AG04449 (cell line): ENCODE measurements around the gene CCDC68.

Experiments used
- CTCF ChIA-PET: fragments of 350-600 bp; formaldehyde crosslinking; extraction: SDS; loops from one replicate; lab custom pipeline; 2021; ENCODE audit warnings: antibody characterized with exemption; lab: Yijun Ruan, JAX
- POLR2A ChIA-PET: fragments of 400-600, 350-600 bp; formaldehyde crosslinking; extraction: SDS; loops from one replicate; lab custom pipeline; 2020; ENCODE audit warnings: antibody characterized with exemption, inconsistent platforms; lab: Yijun Ruan, JAX
- DNase-seq: peaks from one replicate; pipeline ENCODE4 v3.0.0-alpha.2; 2010; ENCODE audit warnings: low read depth, low spot score
- H3K4me3 ChIP-seq: 2 replicates; pipeline ENCODE4 v1.5.1; 2011; ENCODE audit warnings: low read depth, mild to moderate bottlenecking, control low read depth, low read length
- TF ChIP-seq, protein P1 (sequence below): IDR thresholded peaks from one replicate; pipeline ENCODE4 v1.5.1; 2011; ENCODE audit warnings: mild to moderate bottlenecking, moderate library complexity, low read length, control low read depth, inconsistent platforms; ENCODE audit not compliant: insufficient read depth; ENCODE audit errors: missing control alignments

The CCDC68 gene

DNA sequence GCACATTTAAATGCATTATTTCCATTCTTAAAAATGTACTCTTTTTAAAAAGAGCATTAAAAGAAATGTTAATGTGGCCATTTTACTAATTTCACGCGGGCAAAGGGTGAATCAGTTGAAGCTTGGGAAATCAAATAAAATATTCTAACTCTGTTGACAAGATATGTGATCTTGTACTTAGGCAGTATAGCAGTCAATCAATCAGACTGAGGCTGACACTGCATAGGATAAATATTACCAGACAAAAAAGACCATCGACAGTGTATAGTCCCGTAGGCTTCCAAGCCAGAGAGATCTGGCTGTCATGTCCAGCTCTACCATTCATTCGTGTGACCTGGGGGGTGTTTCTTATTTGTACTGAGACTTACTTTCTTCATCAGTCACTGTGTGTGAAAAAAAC lies 39.8 kb upstream of the CCDC68 start:
- no peak for DNase-seq
- CTCF ChIA-PET = no interaction called here

DNA sequence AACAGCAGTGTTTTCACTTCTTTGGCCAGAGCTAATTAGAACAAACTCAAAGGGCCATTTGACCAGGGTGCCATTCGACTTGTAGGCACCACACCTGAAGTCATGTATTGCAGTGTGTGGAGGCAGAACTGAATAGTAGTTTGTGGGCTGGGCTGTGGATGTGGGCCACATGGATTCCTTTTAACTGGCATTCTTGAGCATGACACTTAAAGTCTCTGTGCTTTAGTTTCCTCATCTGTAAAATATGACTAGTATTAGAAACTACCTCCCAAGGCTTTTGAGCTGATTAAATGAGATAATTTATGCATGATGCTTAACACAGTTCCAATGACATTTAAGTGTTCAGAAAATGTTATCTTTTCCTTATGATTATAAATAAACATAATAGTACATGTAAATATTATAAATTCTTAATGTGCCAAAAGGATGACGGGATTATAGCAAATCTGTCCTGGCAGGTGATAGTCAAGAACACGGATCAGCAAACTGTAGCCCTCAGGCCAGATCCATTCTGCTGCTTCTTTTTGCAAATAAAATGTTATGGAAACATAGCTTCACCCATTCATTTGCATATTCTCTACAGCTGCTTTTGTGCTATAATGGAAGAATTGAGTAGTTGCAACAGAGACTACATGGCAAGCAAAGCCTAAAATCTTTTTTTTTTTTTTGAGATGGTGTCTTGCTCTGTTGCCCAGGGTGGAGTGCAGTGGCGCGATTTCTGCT lies 36.3 kb upstream of the CCDC68 start:
- POLR2A ChIA-PET = no interaction called here
- TF ChIP-seq, protein P1, sequence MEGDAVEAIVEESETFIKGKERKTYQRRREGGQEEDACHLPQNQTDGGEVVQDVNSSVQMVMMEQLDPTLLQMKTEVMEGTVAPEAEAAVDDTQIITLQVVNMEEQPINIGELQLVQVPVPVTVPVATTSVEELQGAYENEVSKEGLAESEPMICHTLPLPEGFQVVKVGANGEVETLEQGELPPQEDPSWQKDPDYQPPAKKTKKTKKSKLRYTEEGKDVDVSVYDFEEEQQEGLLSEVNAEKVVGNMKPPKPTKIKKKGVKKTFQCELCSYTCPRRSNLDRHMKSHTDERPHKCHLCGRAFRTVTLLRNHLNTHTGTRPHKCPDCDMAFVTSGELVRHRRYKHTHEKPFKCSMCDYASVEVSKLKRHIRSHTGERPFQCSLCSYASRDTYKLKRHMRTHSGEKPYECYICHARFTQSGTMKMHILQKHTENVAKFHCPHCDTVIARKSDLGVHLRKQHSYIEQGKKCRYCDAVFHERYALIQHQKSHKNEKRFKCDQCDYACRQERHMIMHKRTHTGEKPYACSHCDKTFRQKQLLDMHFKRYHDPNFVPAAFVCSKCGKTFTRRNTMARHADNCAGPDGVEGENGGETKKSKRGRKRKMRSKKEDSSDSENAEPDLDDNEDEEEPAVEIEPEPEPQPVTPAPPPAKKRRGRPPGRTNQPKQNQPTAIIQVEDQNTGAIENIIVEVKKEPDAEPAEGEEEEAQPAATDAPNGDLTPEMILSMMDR = no peak
- H3K4me3 ChIP-seq = no peak overlapping the region
- CTCF ChIA-PET = interaction anchor here (0.6 kb wide), 1 partner anchor 199 kb away, joined by 4 read pairs; no protein-coding TSS in a partner anchor
- no peak for DNase-seq

More for the DNA sequence above, 39.8 kb upstream of the CCDC68 start:
- no peak overlapping the region for H3K4me3 ChIP-seq
- TF ChIP-seq, protein P1 = no peak
- POLR2A ChIA-PET = no interaction called here

DNA sequence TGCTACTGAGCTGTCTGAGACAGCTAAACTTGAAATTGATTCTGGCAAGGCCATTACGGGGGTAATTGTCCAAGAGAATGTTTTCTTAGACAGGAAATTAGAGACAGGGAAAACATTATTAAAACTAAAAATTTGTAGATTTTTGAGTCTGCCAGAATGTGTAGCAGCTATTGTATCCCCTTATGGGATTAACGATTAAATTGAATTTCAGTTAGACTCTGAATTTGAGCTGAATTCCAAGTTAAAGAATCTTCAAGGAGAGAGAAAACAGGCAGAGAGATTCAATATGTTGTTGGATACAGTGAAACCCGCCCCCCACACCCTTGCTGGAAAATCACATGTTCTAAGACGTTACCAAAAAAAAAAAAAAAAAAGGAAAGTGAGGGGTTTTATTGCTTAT lies 32.7 kb upstream of the CCDC68 start:
- ChIA-PET CTCF (interaction anchor here (0.7 to 1.4 kb wide), 2 partner anchors 8 to 320 kb away, joined by 3 to 6 read pairs; no protein-coding TSS in a partner anchor), POLR2A (no interaction called here)
- TF ChIP-seq, protein P1 = no peak
- no peak overlapping the region for H3K4me3 ChIP-seq
- DNase-seq = no peak

DNA sequence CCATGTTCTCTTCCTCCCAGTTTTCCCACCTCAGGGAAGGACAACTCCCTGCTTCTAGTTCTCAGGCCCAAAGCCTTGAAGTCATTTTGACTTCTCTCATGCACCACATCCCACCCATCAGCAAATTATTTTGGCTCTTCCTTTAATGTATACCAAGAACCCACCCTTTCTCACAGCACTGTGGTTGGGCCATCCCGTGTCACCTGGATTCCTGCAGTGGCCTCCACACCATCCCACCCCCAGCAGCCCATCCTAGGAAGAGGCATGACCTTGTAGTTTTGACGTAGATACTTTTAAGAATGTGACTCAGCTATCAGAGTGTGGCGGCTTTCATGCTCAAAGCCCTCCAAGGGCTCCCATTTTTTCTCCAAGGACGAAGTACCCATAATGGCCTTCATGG lies 25.6 kb upstream of the CCDC68 start:
- POLR2A ChIA-PET = no interaction called here
- TF ChIP-seq, protein P1 = no peak
- no peak for DNase-seq
- H3K4me3 ChIP-seq = no peak overlapping the region
- CTCF ChIA-PET = interaction anchor here (0.7 to 5.7 kb wide), 5 partner anchors 8 to 314 kb away, joined by 3 to 149 read pairs (median 20); no protein-coding TSS in a partner anchor

DNA sequence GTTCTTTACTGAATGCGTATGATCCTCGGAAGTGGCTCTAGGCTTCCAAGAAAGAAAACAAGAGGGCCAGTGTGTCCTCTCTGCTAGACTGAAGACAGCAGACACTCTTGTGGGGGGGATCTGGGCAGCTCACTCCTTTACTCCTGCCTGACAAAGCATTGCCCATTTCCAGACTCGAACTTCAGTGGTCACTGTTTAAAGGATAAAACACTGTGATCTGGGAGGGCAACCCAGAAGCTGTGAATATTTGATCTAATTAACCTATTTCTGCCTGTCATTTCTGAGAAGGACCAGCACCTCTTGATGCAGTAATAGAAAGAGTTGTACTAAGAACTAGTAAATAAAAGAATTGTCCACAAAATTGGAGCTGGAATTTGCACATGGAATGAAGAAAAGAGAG lies 24.5 kb upstream of the CCDC68 start:
- no peak overlapping the region for H3K4me3 ChIP-seq
- CTCF ChIA-PET = interaction anchor here (0.6 to 5.7 kb wide), 26 partner anchors 8 to 594 kb away, joined by 3 to 149 read pairs (median 4); no protein-coding TSS in a partner anchor
- POLR2A ChIA-PET = no interaction called here
- TF ChIP-seq, protein P1 = no peak
- DNase-seq = no peak

DNA sequence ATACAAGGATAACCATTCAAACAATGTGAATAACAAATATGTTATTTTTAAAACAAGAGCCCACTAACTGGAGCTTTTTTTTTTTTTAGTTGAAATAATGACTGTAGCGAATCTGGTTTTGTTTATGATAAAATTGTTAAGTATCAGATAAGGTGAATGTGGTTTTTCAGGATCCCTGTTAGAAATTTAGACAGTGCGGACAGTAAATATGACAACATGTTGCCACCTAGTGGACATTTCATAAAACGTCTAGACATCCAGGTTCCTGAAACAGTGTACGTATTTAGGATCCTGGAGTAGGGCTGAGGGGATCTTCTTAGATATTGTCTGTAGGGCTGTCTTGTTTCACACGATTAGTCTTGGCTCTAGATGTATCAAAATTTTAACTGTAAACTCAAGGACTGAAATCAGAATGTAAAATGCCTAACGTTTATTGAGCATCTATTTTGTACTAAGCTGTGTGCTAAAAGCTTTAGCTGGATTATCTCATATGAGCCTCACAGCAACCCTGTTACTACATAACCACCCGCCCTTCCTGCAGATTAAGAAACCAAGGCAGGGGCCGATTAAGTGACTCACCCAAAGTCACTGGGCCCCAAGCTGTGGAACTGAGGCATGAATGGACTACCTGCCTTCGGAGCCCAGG lies 23.9 kb upstream of the CCDC68 start:
- CTCF ChIA-PET = interaction anchor here (0.6 to 5.7 kb wide), 37 partner anchors 8 to 864 kb away, joined by 3 to 149 read pairs (median 4); no protein-coding TSS in a partner anchor
- TF ChIP-seq, protein P1 = peak; percentile 51
- H3K4me3 ChIP-seq = no peak overlapping the region
- POLR2A ChIA-PET = no interaction called here
- no peak for DNase-seq
